Choroid plexus epithelial cell (primary cell): ENCODE measurements around the gene KRT33A.
A peak's percentile ranks its signal among the peaks of the same experiment; 100 is the strongest.
"Not testable (repeated sequence)": the region's sequence is repeated elsewhere in the genome, so short reads cannot be mapped to it uniquely, and the experiment has no call there.

Source experiments
- DNase-seq: peaks from one replicate; pipeline ENCODE4 v3.0.0-alpha.2; 2010; ENCODE audit warnings: low read depth
- H3K4me3 ChIP-seq: 2 replicates; pipeline ENCODE4 v1.5.1; 2011; ENCODE audit warnings: low read depth, mild to moderate bottlenecking, control low read depth, low read length, moderate library complexity
- TF ChIP-seq, protein P1 (sequence below): conservative IDR thresholded peaks from 2 replicates; pipeline ENCODE4 v1.5.1; 2011; ENCODE audit warnings: low read depth, mild to moderate bottlenecking, control low read depth, inconsistent platforms, low read length, moderate library complexity

The KRT33A gene

GRCh38 chr17:41350381-41350878 is at the start of gene KRT33A:
KRT33A (minus strand) TSS chr17:41350828; CDS start chr17:41350767, 61 bp downstream.
- not testable (repeated sequence) for H3K4me3 ChIP-seq, DNase-seq

- no peak for DNase-seq
- H3K4me3 ChIP-seq: no peak within 1 kb of the TSS
- TF ChIP-seq, protein P1, sequence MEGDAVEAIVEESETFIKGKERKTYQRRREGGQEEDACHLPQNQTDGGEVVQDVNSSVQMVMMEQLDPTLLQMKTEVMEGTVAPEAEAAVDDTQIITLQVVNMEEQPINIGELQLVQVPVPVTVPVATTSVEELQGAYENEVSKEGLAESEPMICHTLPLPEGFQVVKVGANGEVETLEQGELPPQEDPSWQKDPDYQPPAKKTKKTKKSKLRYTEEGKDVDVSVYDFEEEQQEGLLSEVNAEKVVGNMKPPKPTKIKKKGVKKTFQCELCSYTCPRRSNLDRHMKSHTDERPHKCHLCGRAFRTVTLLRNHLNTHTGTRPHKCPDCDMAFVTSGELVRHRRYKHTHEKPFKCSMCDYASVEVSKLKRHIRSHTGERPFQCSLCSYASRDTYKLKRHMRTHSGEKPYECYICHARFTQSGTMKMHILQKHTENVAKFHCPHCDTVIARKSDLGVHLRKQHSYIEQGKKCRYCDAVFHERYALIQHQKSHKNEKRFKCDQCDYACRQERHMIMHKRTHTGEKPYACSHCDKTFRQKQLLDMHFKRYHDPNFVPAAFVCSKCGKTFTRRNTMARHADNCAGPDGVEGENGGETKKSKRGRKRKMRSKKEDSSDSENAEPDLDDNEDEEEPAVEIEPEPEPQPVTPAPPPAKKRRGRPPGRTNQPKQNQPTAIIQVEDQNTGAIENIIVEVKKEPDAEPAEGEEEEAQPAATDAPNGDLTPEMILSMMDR: no peak
Observed at GRCh38 chr17:41396996-41397660, 46.5 kb upstream of the KRT33A start, which contains the start of gene KRT31. KRT31 (minus strand) TSS chr17:41397608; CDS start chr17:41397539, 69 bp downstream.

GRCh38 chr17:41396340-41396739 is 45.7 kb upstream of the KRT33A start:
- no peak for DNase-seq
- TF ChIP-seq, protein P1: no peak

DNA sequence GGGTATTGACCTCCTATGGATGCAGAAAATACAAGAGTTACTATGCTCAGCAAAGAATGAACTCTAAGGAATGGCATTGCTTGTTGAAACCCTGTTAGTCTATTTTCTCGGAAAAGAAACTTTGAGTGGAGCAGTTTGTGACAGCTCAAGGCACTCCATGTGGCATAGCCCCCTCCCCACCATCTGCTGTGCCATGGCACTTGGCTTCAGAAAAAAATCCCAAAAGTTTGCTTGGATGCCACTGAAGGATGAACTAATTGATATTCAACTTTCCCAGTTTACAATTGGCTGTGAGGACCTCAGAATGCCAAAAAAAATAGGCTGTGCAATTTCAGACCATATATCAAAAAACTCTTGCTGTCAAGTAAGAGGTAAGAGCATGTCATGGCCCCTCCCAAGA is 45.0 kb upstream of the KRT33A start:
- TF ChIP-seq, protein P1: no peak
- no peak for DNase-seq

More at GRCh38 chr17:41396340-41396739, 45.7 kb upstream of the KRT33A start:
- H3K4me3 ChIP-seq: no peak overlapping the region

GRCh38 chr17:41395044-41395443 is 44.4 kb upstream of the KRT33A start:
- DNase-seq, H3K4me3 ChIP-seq: not testable (repeated sequence)

More for the DNA sequence above, 45.0 kb upstream of the KRT33A start:
- no peak overlapping the region for H3K4me3 ChIP-seq

DNA sequence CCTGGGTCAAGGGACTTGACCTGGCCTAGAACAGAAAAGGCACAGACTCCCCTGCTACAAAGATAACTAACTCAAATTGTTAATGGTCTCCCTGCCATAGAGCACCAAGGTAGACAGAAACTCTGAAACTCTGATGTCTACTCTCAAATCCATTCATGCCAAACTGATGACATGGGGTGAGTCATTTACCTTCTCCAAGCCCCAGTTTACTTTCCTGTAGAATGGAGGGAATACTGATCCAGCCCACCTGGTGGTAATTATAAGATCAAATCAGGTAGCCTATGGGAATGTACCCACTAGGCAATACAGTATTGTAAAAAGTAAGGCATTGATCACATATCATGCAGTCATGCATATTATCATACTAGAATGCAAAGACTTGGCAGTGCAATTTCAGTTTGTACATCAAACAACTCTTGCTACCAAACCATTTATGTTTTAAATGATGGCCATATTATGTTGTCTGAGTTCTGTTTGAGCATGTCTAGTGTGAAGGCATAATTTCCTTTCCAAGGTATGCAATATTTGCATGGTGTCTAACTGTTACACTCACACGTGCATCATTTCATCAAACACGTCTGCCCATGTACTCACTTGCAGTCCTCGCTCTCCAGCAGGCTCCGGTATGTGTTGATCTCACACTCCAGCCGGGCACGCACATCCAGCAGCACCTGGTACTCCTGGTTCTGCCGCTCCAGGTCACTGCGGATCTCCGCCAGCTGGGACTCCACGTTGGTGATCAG is 43.8 kb upstream of the KRT33A start:
- TF ChIP-seq, protein P1: no peak
- no peak overlapping the region for H3K4me3 ChIP-seq
- no peak for DNase-seq

DNA sequence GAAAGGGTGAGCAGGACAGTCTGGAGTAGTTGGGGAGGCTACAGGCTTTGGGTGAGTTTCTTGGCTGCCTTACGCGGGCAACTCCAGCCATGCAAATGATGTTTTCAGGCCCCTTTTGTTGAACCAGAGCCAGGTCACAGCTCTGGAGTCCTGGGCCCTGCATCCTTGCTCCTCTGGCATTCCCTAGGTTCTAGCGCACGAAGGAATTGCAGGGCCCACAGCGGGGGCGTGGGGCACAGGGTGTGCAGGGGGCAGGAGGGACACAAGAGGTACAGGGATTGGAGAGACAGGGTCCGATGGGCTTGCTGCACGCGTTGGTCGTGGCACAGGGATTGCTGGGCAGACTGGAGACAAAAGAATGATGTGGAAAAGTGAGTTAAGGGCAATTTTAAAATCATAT is 43.2 kb upstream of the KRT33A start:
- TF ChIP-seq, protein P1: no peak
- H3K4me3 ChIP-seq: no peak overlapping the region
- no peak for DNase-seq

GRCh38 chr17:41393294-41393693 is 42.7 kb upstream of the KRT33A start:
- DNase-seq: peak; percentile 9
- H3K4me3 ChIP-seq: no peak overlapping the region
- TF ChIP-seq, protein P1: no peak
